HG03280 (cell line): Measurements from ENCODE around the gene BCAP29.
A peak's percentile ranks its signal among the peaks of the same experiment; 100 is the strongest.
"Not testable (repeated sequence)": the region's sequence is repeated elsewhere in the genome, so short reads cannot be mapped to it uniquely, and the experiment has no call there.

Experiments used
- ATAC-seq: cut with Tn5 transposase; IDR thresholded peaks from one replicate; pipeline ENCODE4 v1.9.1; 2021; ENCODE audit warnings: mild to moderate bottlenecking, moderate library complexity; ENCODE audit not compliant: unreplicated experiment

The BCAP29 gene

DNA sequence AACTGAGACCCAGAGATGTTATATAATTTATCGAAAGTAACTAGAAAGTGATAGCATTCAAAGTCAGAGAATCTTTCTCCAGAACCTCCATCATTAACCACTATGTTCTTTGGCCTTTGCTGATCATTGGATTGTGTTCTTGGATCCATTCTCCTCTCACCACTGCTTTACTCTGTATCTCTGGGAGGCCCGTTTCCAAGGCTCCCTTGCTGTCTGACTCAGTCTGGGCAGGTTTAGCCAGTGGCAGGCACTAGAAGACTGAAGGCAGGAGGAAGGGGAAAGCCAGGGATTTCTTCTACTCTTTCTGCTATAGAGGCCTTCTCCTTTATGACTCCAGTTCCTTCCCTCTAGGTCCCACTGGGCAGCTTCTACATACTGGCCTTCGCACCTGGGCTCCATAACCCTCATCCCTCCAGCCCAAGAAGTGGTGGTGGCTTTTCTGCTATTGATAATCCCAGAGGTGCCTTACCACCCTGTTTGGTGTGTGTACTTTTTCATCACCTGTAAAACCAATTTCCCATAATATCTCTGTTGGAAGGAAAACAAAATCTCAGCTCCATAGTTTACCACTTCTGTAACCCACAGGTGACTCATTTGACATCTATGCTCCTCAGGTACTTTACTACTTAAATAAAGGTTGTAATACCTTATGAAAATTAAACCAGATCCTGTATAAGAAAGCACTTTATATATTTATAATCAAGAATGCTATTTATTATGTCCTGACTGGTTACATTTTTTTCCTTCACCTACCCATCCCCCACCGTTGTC, 36.0 kb downstream of the BCAP29 start:
- ATAC-seq = no peak

GRCh38 chr7:107622429-107622828, 42.4 kb downstream of the BCAP29 start:
- ATAC-seq = no peak

- ATAC-seq = no peak
Observed at GRCh38 chr7:107622894-107623293, 42.8 kb downstream of the BCAP29 start.

GRCh38 chr7:107627002-107627401, 47.0 kb downstream of the BCAP29 start:
- ATAC-seq = no peak

- ATAC-seq = no peak
Observed at GRCh38 chr7:107628461-107629064, 48.5 kb downstream of the BCAP29 start.

DNA sequence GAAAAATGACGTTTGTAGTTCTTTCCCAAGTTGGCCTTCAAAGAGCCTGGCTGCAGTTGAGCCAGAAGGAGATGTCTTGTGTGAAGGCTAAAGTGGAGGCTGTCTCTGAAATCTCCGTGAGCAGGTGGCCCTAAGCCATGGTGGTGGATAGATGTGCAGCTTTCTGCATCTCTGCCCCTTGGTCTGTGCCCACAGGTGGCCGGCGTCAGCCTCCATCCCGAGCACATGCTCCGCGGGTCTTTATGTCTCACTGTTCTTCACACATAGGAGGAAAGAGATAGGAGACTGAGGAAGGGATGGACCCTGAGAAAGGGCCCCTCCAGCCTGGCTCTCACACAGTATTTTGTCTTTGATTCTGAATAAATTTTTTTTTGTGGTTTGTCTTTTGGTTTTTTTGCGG, 50.3 kb downstream of the BCAP29 start:
- no peak for ATAC-seq

DNA sequence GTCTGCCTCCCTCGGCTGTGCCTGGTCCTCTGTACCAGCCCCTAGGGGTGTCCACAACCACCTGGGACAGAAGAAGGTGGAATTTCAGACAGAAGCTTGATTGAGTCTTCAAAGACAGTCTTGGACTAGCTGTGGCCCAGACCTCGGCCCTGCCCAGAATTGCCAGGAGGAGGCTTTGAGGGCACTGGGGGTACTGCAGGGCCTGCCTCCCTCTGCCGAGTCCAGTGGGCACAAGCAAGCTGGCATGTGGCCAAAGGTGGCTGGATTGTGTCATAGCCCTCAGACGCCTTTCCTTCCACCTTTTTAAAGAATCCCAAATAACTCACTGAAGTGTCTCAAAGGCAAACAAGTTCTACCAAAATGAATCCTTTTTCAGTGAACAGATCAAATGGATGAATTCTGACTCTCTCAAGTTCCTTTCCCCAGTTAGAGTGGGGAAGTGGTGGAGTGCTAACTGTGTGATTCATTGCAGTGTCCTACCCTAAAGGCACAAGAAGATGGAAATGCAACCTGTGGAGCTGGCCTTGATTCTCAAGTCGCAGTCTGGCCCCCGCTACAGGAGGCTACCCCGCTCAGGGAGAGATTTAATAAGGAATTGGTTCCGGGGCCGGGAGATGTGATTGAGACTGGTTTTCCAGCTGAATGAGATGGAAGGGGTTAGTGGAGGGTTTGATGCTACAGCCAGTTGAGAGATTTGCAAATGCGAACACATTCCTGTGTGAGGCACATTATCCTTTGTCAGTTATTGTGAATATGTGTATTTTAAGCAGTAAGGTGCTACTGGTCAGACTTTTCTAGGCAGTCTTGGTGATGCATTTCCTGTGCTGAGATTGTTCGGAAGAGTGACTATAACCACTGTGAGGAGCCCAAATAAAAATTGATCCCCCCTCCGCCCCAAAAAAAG, 51.8 kb downstream of the BCAP29 start:
- ATAC-seq = no peak

- ATAC-seq = no peak
Observed at GRCh38 chr7:107632492-107632865, 52.4 kb downstream of the BCAP29 start.

DNA sequence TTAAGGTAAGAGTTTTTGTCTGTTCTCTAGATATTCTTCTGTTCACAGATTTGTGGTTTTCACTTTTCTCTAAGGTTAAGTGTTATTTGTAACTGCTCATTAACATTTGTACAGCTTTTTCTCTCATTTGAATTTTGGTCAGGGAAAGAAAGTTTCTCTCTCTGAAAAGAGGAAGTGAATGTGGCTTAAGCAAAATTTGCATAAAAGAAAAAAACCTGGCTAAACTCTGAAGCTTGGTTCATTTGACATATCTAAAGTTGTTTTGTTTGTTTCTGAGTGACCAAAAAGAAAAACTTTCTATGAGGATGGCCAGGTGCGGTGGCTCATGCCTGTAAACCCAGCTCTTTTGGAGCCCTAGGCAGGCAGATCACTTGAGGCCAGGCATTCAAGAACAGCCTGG, 58.5 kb downstream of the BCAP29 start:
- peak; percentile 91 for ATAC-seq

GRCh38 chr7:107639070-107639469, 59.0 kb downstream of the BCAP29 start:
- ATAC-seq = not testable (repeated sequence)

DNA sequence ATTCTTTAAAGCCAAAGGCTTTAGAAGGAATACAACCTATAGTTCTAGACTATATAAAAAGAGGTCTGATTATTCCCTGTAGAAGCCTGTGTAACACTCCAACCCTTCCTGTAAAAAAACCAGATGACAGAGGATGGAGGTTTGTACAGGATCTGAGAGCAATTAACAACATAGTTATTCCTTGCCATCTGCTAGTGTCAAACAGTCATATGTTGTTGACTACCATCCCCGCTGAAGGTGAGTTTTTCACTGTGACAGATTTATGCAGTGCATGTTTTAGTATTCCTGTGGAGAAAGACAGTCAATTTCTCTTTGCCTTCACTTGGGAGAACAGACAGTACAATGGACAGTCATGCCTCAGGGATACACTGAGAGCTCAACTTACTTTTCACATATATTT, 61.6 kb downstream of the BCAP29 start:
- ATAC-seq = no peak

GRCh38 chr7:107642501-107642900, 62.5 kb downstream of the BCAP29 start:
- ATAC-seq = no peak

DNA sequence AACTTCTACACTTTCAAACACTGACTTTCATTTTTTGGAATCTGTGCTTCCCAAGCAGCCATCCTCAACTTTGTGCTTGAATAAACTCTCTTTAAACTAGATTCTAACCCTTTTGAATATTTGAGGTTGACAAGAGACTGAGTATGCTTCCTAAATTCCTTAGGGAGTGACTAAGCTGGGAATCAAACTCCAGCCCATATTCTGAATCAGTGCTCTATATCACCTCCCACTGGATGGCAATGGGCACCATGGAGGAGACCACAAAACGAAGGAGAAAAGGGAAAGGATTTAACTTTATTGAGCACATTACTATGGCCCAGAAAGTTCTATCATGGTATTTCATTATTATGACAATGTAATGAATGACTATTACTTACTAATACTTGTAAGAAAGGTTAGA, 63.4 kb downstream of the BCAP29 start:
- ATAC-seq = no peak

- no peak for ATAC-seq
Observed at GRCh38 chr7:107643938-107644308, 63.9 kb downstream of the BCAP29 start.

DNA sequence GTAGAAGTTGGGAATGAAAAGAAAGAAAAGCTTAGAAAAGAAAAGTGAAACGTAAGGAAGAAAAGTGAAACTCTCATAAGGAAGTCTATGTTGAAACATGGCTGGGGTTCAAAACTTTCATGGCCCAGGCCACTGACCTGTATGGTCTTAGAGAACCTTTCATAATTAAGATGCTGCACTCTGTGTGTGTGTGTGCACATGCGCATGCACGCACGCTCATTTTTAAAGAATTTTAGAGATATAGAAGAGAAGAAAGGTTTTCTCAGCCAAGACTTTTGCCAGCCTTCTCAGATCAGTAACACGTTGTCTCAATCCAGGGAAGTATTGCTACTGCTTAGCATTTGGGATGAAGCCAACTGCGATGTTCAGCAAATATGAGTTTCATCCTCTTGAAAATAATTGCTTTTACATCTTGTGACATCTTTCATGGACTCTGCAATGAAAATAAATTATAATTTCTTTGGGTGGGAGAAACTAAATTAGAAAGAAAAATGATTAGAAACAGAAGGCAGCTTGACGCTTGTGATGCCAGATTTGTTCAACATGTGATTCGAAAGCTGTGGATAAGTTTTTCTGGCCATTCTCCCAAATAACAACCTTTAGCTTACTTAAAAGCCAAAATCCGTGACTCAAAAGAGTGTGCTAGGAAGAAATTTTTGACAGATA, 64.4 kb downstream of the BCAP29 start:
- no peak for ATAC-seq

- ATAC-seq = no peak
Observed at GRCh38 chr7:107652642-107653041, 72.6 kb downstream of the BCAP29 start.

- no peak for ATAC-seq
Observed at GRCh38 chr7:107658467-107658866, 78.4 kb downstream of the BCAP29 start.

DNA sequence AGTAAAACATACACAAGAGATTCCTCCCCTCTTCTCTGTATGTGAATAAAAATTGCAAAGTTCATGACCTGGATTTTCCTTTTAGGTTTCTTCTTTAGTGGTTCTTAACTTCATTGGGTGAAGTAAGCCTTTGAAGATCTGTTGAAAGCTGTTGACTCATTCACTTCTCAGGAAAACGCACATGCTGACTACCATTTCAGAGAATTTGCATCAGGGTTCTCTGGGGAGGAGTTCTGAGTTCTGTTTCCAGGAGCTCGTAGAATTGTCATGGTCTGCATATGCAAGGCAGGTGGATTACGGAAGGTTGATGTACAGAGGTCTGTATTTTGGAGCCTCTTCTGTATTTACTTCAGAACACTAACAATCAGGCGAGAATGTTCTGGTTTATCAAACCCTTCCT, 79.6 kb downstream of the BCAP29 start:
- no peak for ATAC-seq

- ATAC-seq = no peak
Observed at GRCh38 chr7:107660381-107661080, 80.5 kb downstream of the BCAP29 start, which contains the start of gene SLC26A4. SLC26A4 (plus strand) TSS chr7:107660828; CDS start chr7:107661642, 814 bp downstream.

DNA sequence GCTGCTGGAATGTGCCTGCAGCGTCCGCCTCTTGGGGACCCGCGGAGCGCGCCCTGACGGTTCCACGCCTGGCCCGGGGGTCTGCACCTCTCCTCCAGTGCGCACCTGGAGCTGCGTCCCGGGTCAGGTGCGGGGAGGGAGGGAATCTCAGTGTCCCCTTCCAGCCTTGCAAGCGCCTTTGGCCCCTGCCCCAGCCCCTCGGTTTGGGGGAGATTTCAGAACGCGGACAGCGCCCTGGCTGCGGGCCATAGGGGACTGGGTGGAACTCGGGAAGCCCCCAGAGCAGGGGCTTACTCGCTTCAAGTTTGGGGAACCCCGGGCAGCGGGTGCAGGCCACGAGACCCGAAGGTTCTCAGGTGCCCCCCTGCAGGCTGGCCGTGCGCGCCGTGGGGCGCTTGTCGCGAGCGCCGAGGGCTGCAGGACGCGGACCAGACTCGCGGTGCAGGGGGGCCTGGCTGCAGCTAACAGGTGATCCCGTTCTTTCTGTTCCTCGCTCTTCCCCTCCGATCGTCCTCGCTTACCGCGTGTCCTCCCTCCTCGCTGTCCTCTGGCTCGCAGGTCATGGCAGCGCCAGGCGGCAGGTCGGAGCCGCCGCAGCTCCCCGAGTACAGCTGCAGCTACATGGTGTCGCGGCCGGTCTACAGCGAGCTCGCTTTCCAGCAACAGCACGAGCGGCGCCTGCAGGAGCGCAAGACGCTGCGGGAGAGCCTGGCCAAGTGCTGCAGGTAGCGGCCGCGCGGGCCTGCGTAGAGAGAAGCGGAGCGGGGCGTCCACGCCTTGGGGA, 81.2 kb downstream of the BCAP29 start:
- ATAC-seq = peak; percentile 63
